Dermis blood vessel endothelial cell (primary cell): ENCODE data around the gene SH3GL3. TPM values are rescaled to one million over a fixed set of nuclear protein-coding genes. Genes with fewer than 3 reads are reported as not detected.

Experiments
- DNase-seq: peaks from one replicate; pipeline ENCODE4 v3.0.0; 2010
- total RNA-seq: library from RNA; depleted of rRNA; stranded (reverse); fragments of >200 nt; gene quantifications from 2 replicates; pipeline ENCODE4 v1.2.3, GENCODE V29; 2014

Gene SH3GL3
- total RNA-seq, 1 donor from 2014 or later, result not detected

DNA sequence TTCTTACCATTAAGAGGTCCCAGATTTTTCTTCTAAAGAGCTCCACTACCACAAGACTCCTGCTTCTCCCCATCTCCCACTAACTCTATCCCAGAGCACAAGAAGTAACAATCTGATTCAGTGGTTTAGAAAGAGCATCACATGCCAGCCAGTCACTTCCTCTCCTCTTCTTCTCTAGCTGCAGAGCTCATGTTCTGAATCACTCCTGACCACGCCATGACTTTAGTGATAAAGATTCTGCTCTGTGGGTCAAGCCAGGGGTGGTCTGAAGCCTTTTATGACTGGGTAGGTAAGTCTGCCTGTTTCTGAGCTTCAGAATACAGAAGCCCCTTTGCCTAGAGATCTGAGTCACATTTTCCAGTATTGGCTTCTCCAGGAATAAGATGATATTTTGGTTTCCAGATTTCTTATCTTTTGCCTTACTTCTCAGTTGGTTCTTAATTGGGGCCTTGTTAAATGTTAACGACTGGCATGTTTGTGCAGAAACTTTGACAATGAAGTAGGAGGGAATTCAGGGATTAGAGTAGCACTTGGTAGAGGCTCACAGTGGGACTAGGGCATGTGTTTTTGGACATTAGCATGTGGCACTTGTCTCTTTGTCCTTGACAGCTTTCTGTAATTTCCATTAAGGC is 179.1 kb downstream of the SH3GL3 start:
- DNase-seq, result no peak

DNA sequence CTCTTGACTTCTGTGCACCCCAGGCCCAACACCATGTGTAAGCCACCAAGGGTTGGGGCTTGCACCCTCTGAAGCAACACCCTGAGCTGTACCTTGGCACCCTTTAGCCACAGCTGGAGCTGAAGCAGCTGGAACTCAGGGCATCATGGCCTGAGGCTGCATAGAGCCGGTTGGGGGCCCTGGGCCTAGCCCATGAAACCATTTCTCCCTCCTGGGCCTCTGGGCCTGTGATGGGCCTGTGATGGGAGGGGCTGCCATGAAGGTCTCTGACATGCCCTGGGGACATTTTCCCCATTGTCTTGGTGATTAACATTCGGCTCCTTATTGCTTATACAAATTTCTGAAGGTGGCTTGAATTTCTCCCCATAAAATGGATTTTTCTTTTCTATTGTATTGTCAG is 184.4 kb downstream of the SH3GL3 start:
- DNase-seq, result no peak

DNA sequence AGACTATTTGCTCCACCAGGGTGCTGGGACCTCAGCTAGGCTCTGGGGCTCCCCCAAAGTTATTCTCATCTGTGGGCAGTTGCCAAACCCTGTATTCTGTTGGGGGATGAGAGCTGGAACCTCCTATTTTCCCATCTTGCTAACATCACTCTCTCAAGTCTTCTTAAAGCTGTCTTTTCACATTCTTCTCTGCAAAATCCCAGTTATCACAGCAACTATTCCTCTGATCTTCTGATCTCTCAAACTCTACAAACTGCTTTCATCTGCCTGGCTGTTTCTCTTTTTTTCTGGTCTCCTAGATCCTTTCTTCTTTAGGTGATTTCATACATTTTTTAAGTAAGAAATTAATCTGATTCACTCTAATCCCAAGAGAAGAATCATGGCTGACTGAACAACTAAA is 196.1 kb downstream of the SH3GL3 start:
- no peak for DNase-seq

GRCh38 chr15:83644439-83644838 is 197.3 kb downstream of the SH3GL3 start:
- DNase-seq, result no peak

DNA sequence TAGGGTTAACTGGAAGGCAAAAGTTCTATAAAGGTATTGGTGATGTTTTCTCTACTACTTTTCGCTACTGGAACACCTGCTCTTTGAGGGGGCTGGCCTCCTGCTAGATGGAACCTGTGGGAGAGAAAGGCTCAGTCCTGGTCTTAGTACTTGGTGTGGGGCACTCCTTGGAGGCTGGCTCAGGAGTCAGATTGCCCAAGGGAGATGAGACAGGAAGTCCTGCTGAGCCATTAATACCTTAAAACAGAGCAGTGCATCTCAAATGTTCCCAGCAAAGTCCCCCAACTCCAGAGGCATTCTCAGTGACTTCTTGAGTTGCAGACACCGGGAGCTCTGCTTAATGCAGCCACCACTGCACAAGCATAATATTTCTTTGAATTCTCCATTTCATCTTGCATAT is 203.7 kb downstream of the SH3GL3 start:
- DNase-seq, result no peak

- DNase-seq, result no peak
Measured at GRCh38 chr15:83651541-83651940, 204.4 kb downstream of the SH3GL3 start.

- no peak for DNase-seq
Measured at GRCh38 chr15:83652626-83653204, 205.6 kb downstream of the SH3GL3 start.

DNA sequence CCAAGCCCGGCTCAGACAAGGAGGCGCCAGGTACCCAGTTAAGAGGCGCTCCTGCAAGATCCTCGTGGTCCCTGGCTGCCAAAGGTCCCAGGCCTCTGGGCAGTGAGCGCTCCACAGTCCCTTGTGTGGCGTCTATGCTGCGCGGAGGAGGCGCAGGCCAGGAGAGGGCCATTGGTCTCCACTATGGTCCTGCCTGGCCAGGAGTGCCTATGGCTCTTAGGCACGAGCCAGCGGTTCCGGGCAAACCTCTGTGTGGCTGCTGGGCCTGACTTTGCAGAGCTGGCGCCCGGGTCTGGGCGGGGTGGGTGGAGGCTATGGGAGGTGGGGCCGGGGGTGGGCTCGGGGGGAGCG is 206.1 kb downstream of the SH3GL3 start:
- DNase-seq, result no peak

DNA sequence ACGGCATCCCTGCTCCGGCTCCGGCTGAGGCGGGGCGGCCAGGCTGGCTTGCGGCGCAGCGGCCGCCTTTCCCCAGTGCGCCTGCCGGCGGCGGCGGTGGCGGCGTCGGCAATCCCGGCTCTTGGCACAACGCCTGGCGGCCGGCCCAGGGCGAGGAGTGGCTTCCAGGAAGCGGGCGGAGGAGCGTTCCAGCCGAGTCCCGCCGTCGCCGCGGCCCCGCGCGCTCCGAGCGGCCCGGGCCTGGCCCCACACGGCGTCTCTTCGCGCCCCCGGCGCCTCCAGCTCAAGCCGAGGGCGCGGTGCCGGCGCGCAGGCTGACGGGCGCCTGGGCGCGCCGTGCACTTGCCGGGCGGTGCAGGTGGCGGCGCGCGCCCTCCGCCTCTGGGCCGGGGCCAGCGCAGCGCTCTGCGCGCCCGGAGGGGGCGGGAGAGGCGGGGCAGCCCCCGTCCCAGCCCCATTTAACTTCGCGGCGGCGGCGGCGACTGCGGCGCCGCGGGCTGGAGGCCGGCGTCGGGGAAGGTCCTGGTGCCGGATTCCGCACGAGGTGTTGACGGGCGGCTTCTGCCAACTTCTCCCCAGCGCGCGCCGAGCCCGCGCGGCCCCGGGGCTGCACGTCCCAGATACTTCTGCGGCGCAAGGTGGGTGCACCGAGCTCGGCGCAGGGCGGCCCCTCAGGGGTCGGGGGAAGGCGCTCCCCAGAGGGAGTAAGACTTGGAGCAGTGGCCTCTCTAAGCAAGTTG is 206.7 kb downstream of the SH3GL3 start, which contains the start of gene ADAMTSL3:
Gene ADAMTSL3, plus strand, starts transcription at position 485 of the 740 bp plus-strand sequence. CDS start 1,639 bp downstream, outside the sequence.
- DNase-seq, result peak; percentile 37

DNA sequence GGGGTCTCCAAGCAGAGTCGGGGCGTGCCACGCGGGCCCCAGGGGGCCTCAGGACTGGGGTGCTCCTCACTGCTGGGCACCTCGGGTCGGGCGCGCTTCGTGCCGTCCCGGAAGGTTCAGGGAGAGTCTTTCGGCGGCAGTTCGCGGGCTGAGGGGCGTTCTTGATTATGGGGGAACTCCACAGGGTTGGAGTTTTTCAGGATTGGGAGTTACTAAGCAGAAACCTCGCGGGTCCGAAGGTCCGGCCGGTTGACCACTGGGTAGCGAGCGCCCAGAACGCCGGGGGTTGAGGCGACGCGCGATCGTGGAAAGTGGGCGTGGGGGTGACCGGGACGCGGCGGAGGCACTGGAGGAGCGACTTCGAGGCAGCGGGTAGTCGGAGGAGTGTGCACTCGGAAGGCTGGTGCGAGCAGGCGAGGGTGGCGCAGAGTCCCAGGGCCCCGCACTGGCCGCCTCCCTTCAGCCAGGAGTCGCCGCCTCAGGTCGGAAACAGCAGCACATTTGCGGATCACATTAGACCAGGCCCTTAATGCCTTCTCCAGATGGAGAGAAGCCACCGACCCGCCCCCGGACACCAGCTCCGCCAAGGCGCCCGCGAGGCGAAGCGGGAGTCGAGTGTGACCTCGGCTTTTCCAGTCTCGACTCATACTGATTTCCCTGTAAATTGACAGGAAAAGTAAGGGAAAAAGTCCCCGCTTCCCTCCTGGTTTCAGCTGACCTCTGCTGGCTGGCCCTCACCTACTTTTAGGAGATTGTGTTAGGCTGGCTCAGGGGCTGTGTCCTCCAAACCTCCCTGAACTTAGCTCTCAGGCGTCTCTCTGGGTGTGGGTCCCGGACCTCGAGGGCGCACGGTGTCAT is 207.5 kb downstream of the SH3GL3 start:
- no peak for DNase-seq

DNA sequence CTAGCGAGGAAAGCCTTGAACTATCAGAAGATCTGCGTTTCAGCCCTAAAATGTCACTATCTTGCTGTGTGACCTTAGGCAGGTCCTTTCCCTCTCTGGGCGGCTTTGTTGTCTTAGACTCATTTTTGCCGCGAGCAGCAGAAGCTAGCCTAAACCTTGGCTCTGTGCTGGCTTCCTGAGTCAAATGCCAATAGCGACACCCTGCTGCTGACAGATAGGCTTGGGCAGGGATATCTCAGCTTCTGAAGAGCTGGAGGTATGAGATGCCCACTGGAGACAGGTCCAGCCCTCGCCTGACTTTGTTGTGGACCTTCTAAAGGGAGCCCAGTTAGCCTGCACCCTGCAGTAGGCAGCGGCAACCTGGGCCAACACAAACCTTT is 208.1 kb downstream of the SH3GL3 start:
- DNase-seq, result no peak

GRCh38 chr15:83656192-83656591 is 209.1 kb downstream of the SH3GL3 start:
- DNase-seq, result no peak

- DNase-seq, result no peak
Measured at GRCh38 chr15:83656943-83657528, 209.9 kb downstream of the SH3GL3 start.

DNA sequence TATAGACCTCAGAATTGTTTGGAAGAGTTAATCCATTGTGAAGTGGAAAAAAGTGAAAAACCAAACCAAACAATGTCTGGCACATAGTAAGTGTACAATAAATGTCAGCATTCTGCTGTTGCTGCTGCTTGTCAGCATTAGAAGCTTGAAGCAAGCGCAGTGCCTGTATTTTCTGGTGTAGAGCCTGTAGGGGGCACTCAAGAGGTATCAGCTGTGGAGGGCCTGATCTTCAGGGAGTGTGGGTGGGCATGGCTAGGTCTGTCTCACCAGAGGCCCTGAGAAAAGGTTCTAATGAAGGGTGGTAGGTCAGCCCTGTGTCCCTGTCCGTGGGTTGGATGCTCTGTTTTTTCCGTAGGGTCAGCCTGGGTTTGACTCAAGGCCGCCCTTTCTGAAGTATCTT is 210.4 kb downstream of the SH3GL3 start:
- no peak for DNase-seq

DNA sequence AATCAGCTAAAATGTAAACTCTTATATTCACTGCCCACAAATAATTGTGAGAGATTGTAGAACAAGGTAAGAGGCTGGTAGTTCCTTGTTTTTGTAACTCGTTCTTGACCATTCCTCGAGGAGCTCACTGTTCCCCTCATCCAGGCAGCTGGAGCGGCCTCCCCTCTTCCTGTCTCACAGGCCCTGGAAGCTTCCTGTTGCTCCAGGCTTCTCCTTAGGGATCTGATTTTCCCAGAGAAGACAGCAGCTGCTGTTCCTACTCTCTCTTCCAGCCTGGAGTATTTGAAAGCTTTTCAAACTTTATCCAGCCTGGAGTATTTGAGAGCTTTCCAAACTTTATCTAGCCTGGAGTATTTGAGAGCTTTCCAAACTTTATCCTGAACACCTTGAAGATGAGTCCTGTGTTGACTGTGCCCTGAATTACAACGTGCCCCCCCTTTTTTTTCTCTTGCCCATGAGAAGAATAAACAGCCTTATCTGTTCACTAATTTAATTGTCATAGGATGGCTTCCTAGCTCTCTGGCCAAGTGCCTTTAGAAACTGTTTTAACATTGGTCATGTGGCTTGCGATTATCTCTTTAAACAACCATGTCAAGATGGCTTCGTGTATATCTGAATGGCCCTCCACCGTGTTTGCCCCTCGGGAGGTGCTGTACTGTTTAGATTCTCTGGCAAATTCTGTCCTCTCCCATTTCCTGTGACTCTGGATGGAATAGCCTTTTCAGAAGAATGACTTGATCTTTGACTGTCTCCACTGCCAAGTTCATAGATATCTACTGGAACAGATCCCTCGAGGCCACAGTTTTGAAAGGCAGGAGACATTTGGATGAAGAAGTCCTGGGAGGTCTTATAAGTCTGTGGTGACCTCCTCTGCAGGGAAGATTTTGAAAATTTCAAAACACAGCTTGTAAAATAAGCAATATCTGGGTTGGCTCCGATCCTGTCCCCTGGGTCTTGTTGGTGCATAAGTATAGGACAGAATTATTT is 211.6 kb downstream of the SH3GL3 start:
- DNase-seq, result no peak

- no peak for DNase-seq
Measured at GRCh38 chr15:83659417-83659812, 212.3 kb downstream of the SH3GL3 start.

DNA sequence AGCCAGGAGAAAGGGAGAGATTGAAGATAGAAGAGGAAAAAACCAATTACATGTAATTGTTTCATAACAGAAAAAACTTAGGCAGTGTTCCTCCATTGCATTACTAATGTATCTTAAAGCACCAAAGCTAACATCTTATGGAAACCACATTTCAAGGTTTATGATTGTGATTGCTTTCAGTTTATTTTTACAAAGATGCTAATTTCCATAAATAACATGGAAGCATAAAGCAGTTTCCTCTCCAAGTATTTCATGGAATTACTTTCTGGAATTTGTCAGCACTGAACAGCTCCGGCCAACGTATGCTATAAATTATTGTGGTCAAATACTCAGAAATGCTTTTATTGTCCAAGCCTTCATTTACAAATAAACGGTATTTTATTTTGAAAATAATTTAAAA is 218.3 kb downstream of the SH3GL3 start:
- no peak for DNase-seq
